HepG2 (cell line): ENCODE data around the gene OR51E2. TPM values are rescaled to one million over a fixed set of nuclear protein-coding genes. Genes with fewer than 3 reads are reported as not detected.

ENCODE experiments used
- ATAC-seq: fragments of 200-7000 bp; cut with Tn5 transposase; 3 replicates; pipeline ENCODE4 v1.9.1; 2020; ENCODE audit warnings: mild to moderate bottlenecking, moderate library complexity
- BruUV-seq: library from RNA; stranded (reverse); fragments of 400-500 nt; replicated peaks from 2 replicates; lab custom pipeline; 2021; lab: Mats Ljungman, UMichigan
- CTCF ChIA-PET: fragments of 300-600 bp; formaldehyde crosslinking; extraction: SDS; loops from one replicate; lab custom pipeline; 2021; ENCODE audit warnings: low total read pairs, inconsistent platforms, low intra/inter-chr PET ratio; lab: Yijun Ruan, JAX
- POLR2A ChIA-PET: fragments of 350-600 bp; sonication (Branson Sonifier 250); formaldehyde crosslinking; loops from one replicate; lab custom pipeline; 2020; ENCODE audit warnings: antibody characterized with exemption, inconsistent platforms; lab: Yijun Ruan, JAX
- DNase-seq: peaks from one replicate; pipeline ENCODE4 v3.0.0-alpha.2; 2015; ENCODE audit warnings: low spot score
- FAIRE-seq: peaks from 3 replicates; lab custom pipeline; 2011; peaks lifted over from hg19 to GRCh38; lab: Jason Lieb, UNC
- H2AFZ ChIP-seq: one replicate; pipeline ENCODE4 v1.6.1; 2011; ENCODE audit warnings: low read length, inconsistent platforms
- H3K27ac ChIP-seq: fragments of 300-600 bp; 3 replicates; pipeline ENCODE4 v1.8.0; 2011; ENCODE audit warnings: mixed run types, mild to moderate bottlenecking, mixed read lengths, low read length, inconsistent platforms; ENCODE audit not compliant: insufficient read depth; ENCODE audit errors: extremely low read length
- H3K27me3 ChIP-seq, 2 experiments: fragments of 200-600 bp in 1 of 2; 2 replicates in 1 of 2; 3 replicates in 1 of 2; pipeline versions ENCODE4 v1.6.0 to v1.8.0; 2011; ENCODE audit warnings: low read length in 2 of 2, mild to moderate bottlenecking in 2 of 2, moderate library complexity in 2 of 2, inconsistent platforms in 1 of 2; ENCODE audit not compliant: insufficient read depth in 2 of 2, control insufficient read depth in 1 of 2
- H3K36me3 ChIP-seq, 2 experiments: fragments of 200-600 bp in 1 of 2; replicated peaks in 1 of 2; 2 replicates in 1 of 2; 3 replicates in 1 of 2; pipeline versions ENCODE4 v1.5.1 to v1.8.0; 2011; ENCODE audit warnings: low read length in 2 of 2, inconsistent platforms in 1 of 2; ENCODE audit not compliant: insufficient read depth in 2 of 2, control insufficient read depth in 1 of 2
- H3K4me1 ChIP-seq: 2 replicates; pipeline ENCODE4 v1.5.1; 2012; ENCODE audit warnings: low read length, inconsistent platforms; ENCODE audit not compliant: insufficient read depth
- H3K4me2 ChIP-seq: 2 replicates; pipeline ENCODE4 v1.6.0; 2011; ENCODE audit warnings: low read depth, low read length, inconsistent platforms
- H3K4me3 ChIP-seq, 3 experiments: fragments of 200-600 bp in 1 of 3; sonication (generic), shearing (Covaris generic) in 1 of 3; replicated peaks in 1 of 3; 2 replicates each; pipeline ENCODE4 v1.5.1; 2011 to 2016; ENCODE audit warnings: low read length in 3 of 3, inconsistent platforms in 2 of 3, low read depth in 2 of 3, mild to moderate bottlenecking in 2 of 3, control low read depth in 1 of 3, mixed read lengths in 1 of 3; ENCODE audit not compliant: insufficient read depth in 1 of 3
- H3K79me2 ChIP-seq: one replicate; pipeline ENCODE4 v1.6.1; 2011; ENCODE audit warnings: low read length, inconsistent platforms; ENCODE audit not compliant: insufficient read depth
- H3K9ac ChIP-seq: 2 replicates; pipeline ENCODE4 v1.6.0; 2011; ENCODE audit warnings: mild to moderate bottlenecking, low read depth, low read length, inconsistent platforms; ENCODE audit not compliant: insufficient read depth
- H3K9me3 ChIP-seq: 2 replicates; pipeline ENCODE4 v1.5.1; 2012; ENCODE audit warnings: mild to moderate bottlenecking, low read length
- H4K20me1 ChIP-seq: 2 replicates; pipeline ENCODE4 v1.6.0; 2011; ENCODE audit warnings: inconsistent platforms, mild to moderate bottlenecking, low read length, moderate library complexity; ENCODE audit not compliant: insufficient read depth
- CREM ChIP-seq, 2 experiments: sonication (generic) in 1 of 2; formaldehyde crosslinking in 1 of 2; IDR thresholded peaks; 2 replicates each; pipeline versions ENCODE4 v1.4.0 to v1.6.1; 2016 to 2020; ENCODE audit warnings: antibody characterized with exemption in 1 of 2, mild to moderate bottlenecking in 1 of 2, missing genetic modification reagents in 1 of 2
- HNRNPUL1 ChIP-seq: fragments of 200-400 bp; formaldehyde crosslinking; IDR thresholded peaks from 2 replicates; pipeline ENCODE4 v1.6.1; 2017; ENCODE audit warnings: low read depth, mild to moderate bottlenecking, low read length, moderate library complexity
- IKZF1 ChIP-seq: fragments of 450-650 bp; IDR thresholded peaks from 2 replicates; pipeline ENCODE4 v1.7.1; 2016
- PLRG1 ChIP-seq: fragments of 450-650 bp; conservative IDR thresholded peaks from 2 replicates; pipeline ENCODE4 v1.6.1; 2016
- SOX6 ChIP-seq, 2 experiments: fragments of 450-650 bp in 1 of 2; sonication (generic) in 1 of 2; formaldehyde crosslinking in 1 of 2; IDR thresholded peaks; 2 replicates each; pipeline versions ENCODE4 v1.4.0 to v1.6.1; 2017 to 2020; ENCODE audit warnings: antibody characterized with exemption in 1 of 2, mild to moderate bottlenecking in 1 of 2, missing genetic modification reagents in 1 of 2
- U2AF1 ChIP-seq: fragments of 200-400 bp; formaldehyde crosslinking; optimal IDR thresholded peaks from 2 replicates; pipeline ENCODE3; 2017; ENCODE audit warnings: mild to moderate bottlenecking, low read depth, low read length
- ZNF552 ChIP-seq: sonication (generic); formaldehyde crosslinking; IDR thresholded peaks from 2 replicates; pipeline ENCODE4 v1.9.0; 2022; ENCODE audit warnings: missing genetic modification reagents, mild to moderate bottlenecking, borderline replicate concordance
- ZSCAN25 ChIP-seq: sonication (generic); formaldehyde crosslinking; IDR thresholded peaks from 2 replicates; pipeline ENCODE4 v1.8.0; 2022; ENCODE audit warnings: mild to moderate bottlenecking, missing genetic modification reagents
- WGBS: methylation state at CpG from one replicate; pipeline ENCODE4 v1.1.6; 2017; ENCODE audit warnings: low lambda C conversion rate; 5-methylcytosine and 5-hydroxymethylcytosine counted together
- in situ Hi-C: cut with HindIII; loops from 2 replicates; pipeline ENCODE4 v1.10.0; 2017; ENCODE audit warnings: low pct_unique_long_range_greater_than_20kb; ENCODE audit not compliant: extremely low pct_ligation_motif_present
- intact Hi-C: fragments of 100-400 bp; cut with micrococcal nuclease; formaldehyde crosslinking; loops from one replicate; pipeline ENCODE4 v1.10.0; 2022; ENCODE audit not compliant: unreplicated experiment
- polyA plus RNA-seq, 8 experiments: library from polyadenylated mRNA; depleted of rRNA in 3 of 8; stranded (reverse) in 7 of 8; unstranded in 1 of 8; fragments of >200 nt; fragmentation: Illumina TruSeq in 4 of 8; extraction: Trizol in 4 of 8; gene quantifications; 2 replicates each; pipeline versions ENCODE4 v1.2.1 to v1.2.3, GENCODE V29; 2011 to 2016; ENCODE audit warnings: low read depth in 4 of 8, missing spikeins in 1 of 8, mixed read lengths in 1 of 8; ENCODE audit not compliant: insufficient read depth in 1 of 8
- total RNA-seq, 5 experiments: library from RNA; depleted of rRNA; stranded (reverse); fragments of >200 nt; fragmentation: Illumina TruSeq; extraction: Trizol; gene quantifications; 2 replicates each; pipeline ENCODE4 v1.2.3, GENCODE V29; 2016; ENCODE audit warnings: low read depth in 1 of 5
- TF ChIP-seq, protein P1 (sequence below): sonication (generic); formaldehyde crosslinking; conservative IDR thresholded peaks from 2 replicates; pipeline ENCODE4 v1.4.0; 2020; ENCODE audit warnings: missing genetic modification reagents
- TF ChIP-seq, protein P2 (sequence below): sonication (generic); formaldehyde crosslinking; IDR thresholded peaks from 2 replicates; pipeline ENCODE4 v1.8.1; 2023; ENCODE audit warnings: mild to moderate bottlenecking, moderate library complexity, missing genetic modification reagents

The OR51E2 gene
- total and polyA plus RNA-seq, 2 of the 13 experiments (the other 11 are each of a cell fraction or from before 2014, with no cell fraction given), result not detected

DNA sequence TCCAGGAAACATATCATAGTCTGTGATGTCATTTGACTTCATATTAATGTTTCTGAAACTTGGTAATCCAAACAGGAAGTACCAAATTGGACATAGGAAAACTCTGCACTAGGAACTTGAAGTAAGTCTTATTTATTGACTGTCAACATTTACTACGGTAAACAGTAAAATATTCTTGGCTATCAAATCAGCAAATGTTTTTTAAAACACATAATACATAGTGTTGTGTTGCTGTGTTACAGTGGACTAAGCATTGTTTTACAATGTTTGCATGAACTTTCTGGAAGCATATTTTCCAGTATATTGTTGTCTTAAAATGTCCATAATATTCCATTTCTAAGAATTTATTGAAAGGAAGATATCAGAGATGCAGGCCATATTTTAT lies 2.8 kb upstream of the OR51E2 start (continued):
- TF ChIP-seq CREM (IDR thresholded peaks at IDR 0.05) (no peak), CREM (CRISPR knock-in tag; IDR thresholded peaks at IDR 0.05) (no peak), HNRNPUL1 (no peak), U2AF1 (no peak)
- TF ChIP-seq, all 625 proteins: peak for 0

DNA sequence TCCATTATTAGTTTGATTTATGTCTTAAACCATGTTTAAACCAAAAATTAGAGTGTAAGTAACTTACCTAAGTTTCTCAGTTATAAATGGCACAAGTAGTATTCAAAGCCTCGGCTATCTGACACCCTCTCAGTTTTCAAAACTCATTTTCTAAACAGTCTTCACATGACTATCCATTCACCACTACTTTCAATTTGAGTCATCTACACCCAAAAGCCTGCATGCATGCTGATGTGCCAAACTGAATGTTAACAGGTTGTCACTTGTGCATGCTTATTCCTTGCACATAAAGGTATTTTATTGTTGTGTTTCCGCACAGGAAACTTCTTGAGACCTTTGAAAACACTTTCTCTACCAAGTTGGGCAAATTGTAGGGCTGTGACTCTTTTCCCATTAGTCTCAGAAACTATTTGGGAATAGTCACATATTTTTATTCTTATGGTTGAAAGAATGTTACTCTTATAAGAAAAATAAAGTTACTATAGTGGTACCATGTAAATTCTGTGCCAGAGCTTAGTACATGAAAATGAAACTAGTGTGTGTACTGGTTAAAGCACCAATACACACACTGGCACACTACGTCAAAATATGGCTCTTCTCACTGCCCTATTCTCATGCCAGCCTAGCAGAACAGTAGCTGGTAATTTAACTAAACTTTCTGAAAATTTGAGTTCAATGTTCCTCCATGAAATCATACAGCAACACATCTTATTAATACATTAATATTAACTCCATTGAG lies 2.2 kb upstream of the OR51E2 start:
- in situ Hi-C loops, result no loop called here
- no peak for DNase-seq

More for the DNA sequence above, 2.2 kb upstream of the OR51E2 start:
- Histone ChIP-seq H3K27me3 (peaks cover 0 to 4% of the 10 kb centered on the region in 2 experiments; a peak in 1 of 5 replicates), H3K4me2 (no peak overlapping the region), H3K36me3 (no peaks in the 10 kb centered on the region), H3K27ac (no peak overlapping the region), H3K9ac (no peak overlapping the region), H2AFZ (no peak overlapping the region), H3K79me2 (no peaks in the 10 kb centered on the region), H3K4me1 (no peaks in the 10 kb centered on the region), H3K4me3 (no peak overlapping the region), H4K20me1 (no peaks in the 10 kb centered on the region), H3K9me3 (no peaks in the 10 kb centered on the region)
- intact Hi-C loops, result no loop called here
- TF ChIP-seq SOX6 (IDR thresholded peaks at IDR 0.05) (no peak), SOX6 (CRISPR knock-in tag; IDR thresholded peaks at IDR 0.05) (no peak), ZSCAN25 (CRISPR knock-in tag) (no peak), ZNF552 (CRISPR knock-in tag) (no peak), IKZF1 (no peak), PLRG1 (no peak)
- TF ChIP-seq, protein P1, sequence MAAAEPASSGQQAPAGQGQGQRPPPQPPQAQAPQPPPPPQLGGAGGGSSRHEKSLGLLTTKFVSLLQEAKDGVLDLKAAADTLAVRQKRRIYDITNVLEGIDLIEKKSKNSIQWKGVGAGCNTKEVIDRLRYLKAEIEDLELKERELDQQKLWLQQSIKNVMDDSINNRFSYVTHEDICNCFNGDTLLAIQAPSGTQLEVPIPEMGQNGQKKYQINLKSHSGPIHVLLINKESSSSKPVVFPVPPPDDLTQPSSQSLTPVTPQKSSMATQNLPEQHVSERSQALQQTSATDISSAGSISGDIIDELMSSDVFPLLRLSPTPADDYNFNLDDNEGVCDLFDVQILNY (CRISPR knock-in tag), result no peak
- TF ChIP-seq, protein P2, sequence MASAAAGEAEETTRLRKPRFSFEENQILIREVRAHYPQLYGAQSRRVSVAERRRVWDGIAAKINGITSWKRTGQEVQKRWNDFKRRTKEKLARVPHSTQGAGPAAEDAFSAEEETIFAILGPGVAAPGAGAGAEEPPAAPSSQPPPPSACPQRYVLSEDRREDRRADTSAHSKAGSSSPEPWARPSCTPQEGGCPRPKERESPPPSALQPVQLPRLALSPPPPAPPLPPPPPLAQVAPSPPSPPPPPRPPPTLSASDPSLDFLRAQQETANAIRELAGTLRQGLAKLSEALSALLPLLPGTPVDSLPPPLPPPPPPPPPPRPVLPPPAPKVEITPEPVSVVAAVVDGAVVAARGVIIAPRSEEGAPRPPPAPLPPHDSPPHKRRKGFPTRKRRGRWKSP (CRISPR knock-in tag), result no peak
- no peak for FAIRE-seq
- POLR2A ChIA-PET, result no interaction called here
- 1% methylated on average over 3 of the region's 3 CpGs for WGBS
- no TSS peak for BruUV-seq
- ATAC-seq, result no peak
- CTCF ChIA-PET, result no interaction called here
